ENCODE data around the gene NRF1. TPM values are rescaled to one million over a fixed set of nuclear protein-coding genes. Genes with fewer than 3 reads are reported as not detected.
"Not testable (repeated sequence)": the region's sequence is repeated elsewhere in the genome, so short reads cannot be mapped to it uniquely, and the experiment has no call there.

The NRF1 gene
- polyA plus RNA-seq, 1 experiment: 13.3 TPM

- POLR2A ChIA-PET: interaction anchor here (0.7 kb wide), 1 partner anchor 234 kb away, joined by 4 read pairs; no protein-coding TSS in a partner anchor
- Histone ChIP-seq H3K27me3 (ENCODE audit: control insufficient read depth, insufficient read depth, low read length) (no peaks in the 10 kb centered on the region), H3K4me3 (ENCODE audit: low read depth, low read length) (no peak overlapping the region), H3K36me3 (ENCODE audit: control insufficient read depth, insufficient read depth, low read length) (no peaks in the 10 kb centered on the region)
- CTCF ChIA-PET: interaction anchor here (1.4 to 4.3 kb wide), 2 partner anchors 10 to 14 kb away, joined by 4 to 16 read pairs; partner anchors contain the start of gene NRF1
- no peak for DNase-seq (ENCODE audit: low read depth)
- no peak for TF ChIP-seq CTCF (IDR thresholded peaks at IDR 0.05; ENCODE audit: insufficient read depth, low read depth, low read length)
These were observed 13.8 kb upstream of the NRF1 start for GRCh38 chr7:129597672-129598071.

- H3K27me3 ChIP-seq (ENCODE audit: control insufficient read depth, insufficient read depth, low read length): no peaks in the 10 kb centered on the region
- ChIA-PET POLR2A (no interaction called here), CTCF (interaction anchor here (1.4 kb wide), 2 partner anchors 10 to 12 kb away, joined by 3 to 4 read pairs; partner anchors contain the start of gene NRF1)
- no peak overlapping the region for H3K4me3 ChIP-seq (ENCODE audit: low read depth, low read length)
- no peak for DNase-seq (ENCODE audit: low read depth)
- no peaks in the 10 kb centered on the region for H3K36me3 ChIP-seq (ENCODE audit: control insufficient read depth, insufficient read depth, low read length)
- no peak for TF ChIP-seq CTCF (IDR thresholded peaks at IDR 0.05; ENCODE audit: insufficient read depth, low read depth, low read length)
These were observed 12.3 kb upstream of the NRF1 start for GRCh38 chr7:129599174-129599573.

GRCh38 chr7:129603594-129603993 lies 7.9 kb upstream of the NRF1 start:
- POLR2A ChIA-PET; H3K27me3 ChIP-seq (ENCODE audit: control insufficient read depth, insufficient read depth, low read length); DNase-seq (ENCODE audit: low read depth); H3K36me3 ChIP-seq (ENCODE audit: control insufficient read depth, insufficient read depth, low read length); CTCF ChIA-PET; H3K4me3 ChIP-seq (ENCODE audit: low read depth, low read length): not testable (repeated sequence)

GRCh38 chr7:129604021-129604420 lies 7.5 kb upstream of the NRF1 start:
- H3K27me3 ChIP-seq (ENCODE audit: control insufficient read depth, insufficient read depth, low read length); POLR2A ChIA-PET; H3K4me3 ChIP-seq (ENCODE audit: low read depth, low read length); DNase-seq (ENCODE audit: low read depth); CTCF ChIA-PET; H3K36me3 ChIP-seq (ENCODE audit: control insufficient read depth, insufficient read depth, low read length): not testable (repeated sequence)

GRCh38 chr7:129604713-129605437 lies 6.6 kb upstream of the NRF1 start:
- no peak for TF ChIP-seq CTCF (IDR thresholded peaks at IDR 0.05; ENCODE audit: insufficient read depth, low read depth, low read length)
- no peaks in the 10 kb centered on the region; the same call in 1 of the 2 replicates for H3K36me3 ChIP-seq (ENCODE audit: control insufficient read depth, insufficient read depth, low read length)
- no peak for DNase-seq (ENCODE audit: low read depth)
- CTCF ChIA-PET: interaction anchor here (1.2 kb wide), 1 partner anchor 16 kb away, joined by 3 read pairs; no protein-coding TSS in a partner anchor
- H3K4me3 ChIP-seq (ENCODE audit: low read depth, low read length): no peak overlapping the region
- no peaks in the 10 kb centered on the region for H3K27me3 ChIP-seq (ENCODE audit: control insufficient read depth, insufficient read depth, low read length)
- POLR2A ChIA-PET: no interaction called here

GRCh38 chr7:129605960-129606614 lies 5.4 kb upstream of the NRF1 start:
- no peak overlapping the region for H3K4me3 ChIP-seq (ENCODE audit: low read depth, low read length)
- no peak for TF ChIP-seq CTCF (IDR thresholded peaks at IDR 0.05; ENCODE audit: insufficient read depth, low read depth, low read length)
- H3K27me3 ChIP-seq (ENCODE audit: control insufficient read depth, insufficient read depth, low read length): no peaks in the 10 kb centered on the region
- ChIA-PET POLR2A (no interaction called here), CTCF (interaction anchor here (1.3 to 2.2 kb wide), 2 partner anchors 9 to 135 kb away, joined by 3 to 16 read pairs; no protein-coding TSS in a partner anchor)
- no peaks in the 10 kb centered on the region; the same call in 1 of the 2 replicates for H3K36me3 ChIP-seq (ENCODE audit: control insufficient read depth, insufficient read depth, low read length)
- no peak for DNase-seq (ENCODE audit: low read depth)
